Activated CD8-positive, alpha-beta T cell treated with anti-CD3 and anti-CD28 coated beads for 36 hours (primary cell): ENCODE data around the gene GPC5. TPM values are rescaled to one million over a fixed set of nuclear protein-coding genes. Genes with fewer than 3 reads are reported as not detected.

Experiments
- ATAC-seq: fragments of 200-7000 bp; cut with Tn5 transposase; one replicate; pipeline ENCODE4 v1.10.0; 2021; ENCODE audit warnings: mild to moderate bottlenecking, moderate library complexity
- CTCF ChIA-PET: fragments of 350-600 bp; sonication (Branson Sonifier 250); formaldehyde crosslinking; loops from one replicate; lab custom pipeline; 2021; ENCODE audit warnings: antibody characterized with exemption; lab: Charles Lee
- POLR2A ChIA-PET: fragments of 350-600 bp; sonication (Branson Sonifier 250); formaldehyde crosslinking; loops from one replicate; lab custom pipeline; 2021; ENCODE audit warnings: antibody characterized with exemption; lab: Charles Lee
- DNase-seq: peaks from one replicate; pipeline ENCODE4 v3.0.0-alpha.2; 2020
- H3K27ac Mint-ChIP-seq: one replicate; pipeline ENCODE4 v1.8.0; 2021; ENCODE audit warnings: mild to moderate bottlenecking, mixed read lengths
- H3K27me3 Mint-ChIP-seq: one replicate; pipeline ENCODE4 v1.8.0; 2021; ENCODE audit warnings: mixed read lengths
- H3K36me3 Mint-ChIP-seq: one replicate; pipeline ENCODE4 v1.8.0; 2021; ENCODE audit warnings: low read depth, mixed read lengths
- H3K4me1 Mint-ChIP-seq: one replicate; pipeline ENCODE4 v1.8.0; 2021; ENCODE audit warnings: low read depth, mixed read lengths
- H3K4me3 Mint-ChIP-seq: one replicate; pipeline ENCODE4 v1.8.0; 2021; ENCODE audit warnings: mild to moderate bottlenecking, moderate library complexity, mixed read lengths
- H3K9me3 Mint-ChIP-seq: one replicate; pipeline ENCODE4 v1.8.0; 2021; ENCODE audit warnings: mixed read lengths
- CTCF ChIP-seq: fragments of 200-600 bp; IDR thresholded peaks from one replicate; pipeline ENCODE4 v1.8.0; 2022; ENCODE audit warnings: antibody characterized with exemption, mild to moderate bottlenecking
- intact Hi-C: fragments of 100-400 bp; cut with micrococcal nuclease; formaldehyde crosslinking; loops from one replicate; pipeline ENCODE4 v1.10.0; 2022
- total RNA-seq, 2 experiments: library from RNA; stranded (reverse); gene quantifications; one replicate each; pipeline ENCODE4 v1.2.3, GENCODE V29; 2021

Gene GPC5
- total RNA-seq, 2 experiments from 2014 or later: 0.13 to 0.14 TPM

- Mint-ChIP-seq H3K4me3 (no peak overlapping the region), H3K27ac (no peak overlapping the region), H3K4me1 (no peaks in the 10 kb centered on the region), H3K36me3 (no peaks in the 10 kb centered on the region), H3K9me3 (peaks cover 4% of the 10 kb centered on the region), H3K27me3 (no peaks in the 10 kb centered on the region)
- CTCF ChIA-PET: no interaction called here
- TF ChIP-seq CTCF: no peak
- POLR2A ChIA-PET: no interaction called here
- intact Hi-C loops: no loop called here
- DNase-seq: no peak
- ATAC-seq: no peak
Measured at GRCh38 chr13:92483894-92484293, 1085.5 kb downstream of the GPC5 start.

- H3K36me3 Mint-ChIP-seq: no peaks in the 10 kb centered on the region
Measured at GRCh38 chr13:92487238-92487637, 1088.8 kb downstream of the GPC5 start.

GRCh38 chr13:92488249-92488852, 1089.9 kb downstream of the GPC5 start:
- CTCF ChIA-PET: interaction anchor here (0.7 kb wide), 1 partner anchor 625 kb away, joined by 3 read pairs; no protein-coding TSS in a partner anchor
- POLR2A ChIA-PET: no interaction called here
- TF ChIP-seq CTCF: no peak
- Mint-ChIP-seq H3K27me3 (no peaks in the 10 kb centered on the region), H3K27ac (no peak overlapping the region), H3K4me1 (no peaks in the 10 kb centered on the region), H3K36me3 (no peaks in the 10 kb centered on the region), H3K4me3 (no peak overlapping the region), H3K9me3 (peaks cover 4% of the 10 kb centered on the region)
- intact Hi-C loops: no loop called here
- no peak for ATAC-seq
- DNase-seq: no peak

More at GRCh38 chr13:92487238-92487637, 1088.8 kb downstream of the GPC5 start:
- ATAC-seq (no peak), DNase-seq (no peak)
- CTCF ChIA-PET: no interaction called here
- Mint-ChIP-seq H3K27me3 (no peaks in the 10 kb centered on the region), H3K4me1 (no peaks in the 10 kb centered on the region), H3K9me3 (peaks cover 7% of the 10 kb centered on the region), H3K4me3 (no peak overlapping the region), H3K27ac (no peak overlapping the region)
- no peak for TF ChIP-seq CTCF
- intact Hi-C loops: no loop called here
- POLR2A ChIA-PET: no interaction called here

GRCh38 chr13:92491839-92492238, 1093.4 kb downstream of the GPC5 start:
- CTCF ChIA-PET: no interaction called here

GRCh38 chr13:92494915-92495314, 1096.5 kb downstream of the GPC5 start:
- peaks cover 10% of the 10 kb centered on the region for H3K9me3 Mint-ChIP-seq
- CTCF ChIA-PET: no interaction called here
- H3K27ac Mint-ChIP-seq: no peak overlapping the region
- intact Hi-C loops: no loop called here
- H3K36me3 Mint-ChIP-seq: no peaks in the 10 kb centered on the region
- POLR2A ChIA-PET: no interaction called here
- no peak overlapping the region for H3K4me3 Mint-ChIP-seq
- no peaks in the 10 kb centered on the region for H3K27me3 Mint-ChIP-seq
- DNase-seq (no peak), ATAC-seq (no peak)
- no peaks in the 10 kb centered on the region for H3K4me1 Mint-ChIP-seq
- TF ChIP-seq CTCF: no peak

More at GRCh38 chr13:92491839-92492238, 1093.4 kb downstream of the GPC5 start:
- Mint-ChIP-seq H3K9me3 (peaks cover 3% of the 10 kb centered on the region), H3K27me3 (no peaks in the 10 kb centered on the region), H3K4me1 (no peaks in the 10 kb centered on the region), H3K36me3 (no peaks in the 10 kb centered on the region), H3K27ac (no peak overlapping the region), H3K4me3 (no peak overlapping the region)
- DNase-seq (no peak), ATAC-seq (no peak)
- intact Hi-C loops: no loop called here
- POLR2A ChIA-PET: no interaction called here
- no peak for TF ChIP-seq CTCF
